GM12878 (cell line): ENCODE measurements around the gene RPS6KA2. TPM values are rescaled to one million over a fixed set of nuclear protein-coding genes. Genes with fewer than 3 reads are reported as not detected.

Source experiments
- CREM ChIP-seq: IDR thresholded peaks from 2 replicates; pipeline ENCODE4 v1.6.1; 2014; ENCODE audit warnings: antibody characterized with exemption, low read depth
- HDGF ChIP-seq: fragments of 450-650 bp; IDR thresholded peaks from 2 replicates; pipeline ENCODE4 v1.6.1; 2016; ENCODE audit warnings: antibody characterized with exemption
- IRF4 ChIP-seq: IDR thresholded peaks from 2 replicates; pipeline ENCODE4 v1.6.1; 2011; ENCODE audit warnings: low read depth, low read length
- JUNB ChIP-seq: IDR thresholded peaks from 2 replicates; pipeline ENCODE4 v1.6.1; 2016; ENCODE audit warnings: antibody characterized with exemption, mild to moderate bottlenecking
- NFXL1 ChIP-seq: fragments of 450-650 bp; IDR thresholded peaks from 2 replicates; pipeline ENCODE4 v1.6.1; 2017; ENCODE audit warnings: antibody characterized with exemption, mild to moderate bottlenecking, borderline replicate concordance
- POLR2AphosphoS2 ChIP-seq: IDR thresholded peaks from 2 replicates; pipeline ENCODE4 v1.6.1; 2011; ENCODE audit warnings: low read depth, mild to moderate bottlenecking, low read length, improper control_type of control experiment, moderate library complexity
- SRF ChIP-seq, 2 experiments: IDR thresholded peaks; 2 replicates each; pipeline ENCODE4 v1.6.1; 2011; ENCODE audit warnings: low read depth in 2 of 2, low read length in 2 of 2, mild to moderate bottlenecking in 1 of 2, moderate library complexity in 1 of 2
- ZNF217 ChIP-seq: fragments of 450-650 bp; IDR thresholded peaks from 2 replicates; pipeline ENCODE4 v1.6.1; 2017; ENCODE audit warnings: antibody characterized with exemption, mild to moderate bottlenecking
- ZNF274 ChIP-seq: IDR thresholded peaks from one replicate; pipeline ENCODE4 v1.8.0; 2011; ENCODE audit not compliant: insufficient read length, insufficient read depth
- polyA plus RNA-seq, 11 experiments: library from polyadenylated mRNA; depleted of rRNA in 4 of 11; unstranded in 6 of 11; stranded (reverse) in 5 of 11; fragments of >200 nt; fragmentation: Nextera tagmentation in 4 of 11; fragmentation: Illumina TruSeq in 1 of 11; extraction: Ambion mirVana in 4 of 11; extraction: Trizol in 1 of 11; gene quantifications; 1 replicate in 1 of 11; 2 replicates in 10 of 11; pipeline versions ENCODE4 v1.2.1 to v1.2.3, GENCODE V29; 2011 to 2016; ENCODE audit warnings: inconsistent platforms in 2 of 11, missing spikeins in 2 of 11, low read depth in 1 of 11
- total RNA-seq, 4 experiments: library from RNA; depleted of rRNA in 3 of 4; stranded (reverse); fragments of >200 nt in 3 of 4; fragmentation: Illumina TruSeq in 1 of 4; extraction: Trizol in 1 of 4; gene quantifications; 2 replicates each; pipeline versions ENCODE4 v1.2.1 to v1.2.3, GENCODE V29; 2013 to 2021
- TF ChIP-seq, protein P1 (sequence below): fragments of 450-650 bp; IDR thresholded peaks from 2 replicates; pipeline ENCODE4 v1.6.1; 2017; ENCODE audit warnings: antibody characterized with exemption, mild to moderate bottlenecking, moderate library complexity
- TF ChIP-seq, protein P2 (sequence below): fragments of 450-650 bp; IDR thresholded peaks from 2 replicates; pipeline ENCODE4 v1.6.1; 2018; ENCODE audit warnings: mild to moderate bottlenecking, low read depth, moderate library complexity; ENCODE audit not compliant: partially characterized antibody
- TF ChIP-seq, protein P3 (sequence below): IDR thresholded peaks from 2 replicates; pipeline ENCODE4 v1.6.1; 2012; ENCODE audit warnings: low read length, inconsistent platforms
- TF ChIP-seq, protein P4 (sequence below): fragments of 450-650 bp; IDR thresholded peaks from 2 replicates; pipeline ENCODE4 v1.6.1; 2017; ENCODE audit warnings: mild to moderate bottlenecking, moderate library complexity
- TF ChIP-seq, protein P5 (sequence below): fragments of 450-650 bp; IDR thresholded peaks from 2 replicates; pipeline ENCODE4 v1.6.1; 2017; ENCODE audit warnings: mild to moderate bottlenecking
- TF ChIP-seq, protein P6 (sequence below), 3 experiments: IDR thresholded peaks in 2 of 3; conservative IDR thresholded peaks in 1 of 3; 2 replicates each; pipeline ENCODE4 v1.5.1; 2011; ENCODE audit warnings: low read depth in 3 of 3, low read length in 3 of 3, mild to moderate bottlenecking in 3 of 3, control low read depth in 2 of 3, moderate library complexity in 2 of 3, inconsistent platforms in 1 of 3, mixed read lengths in 1 of 3; ENCODE audit not compliant: control insufficient read depth in 2 of 3, insufficient read depth in 1 of 3; ENCODE audit errors: extremely low read depth in 1 of 3

Gene RPS6KA2
- total and polyA plus RNA-seq, 10 of the 15 experiments (the other 5 are each of a cell fraction or from before 2014, with no cell fraction given) = 0.02 to 1.0 (median 0.22) TPM; not detected in 1

DNA sequence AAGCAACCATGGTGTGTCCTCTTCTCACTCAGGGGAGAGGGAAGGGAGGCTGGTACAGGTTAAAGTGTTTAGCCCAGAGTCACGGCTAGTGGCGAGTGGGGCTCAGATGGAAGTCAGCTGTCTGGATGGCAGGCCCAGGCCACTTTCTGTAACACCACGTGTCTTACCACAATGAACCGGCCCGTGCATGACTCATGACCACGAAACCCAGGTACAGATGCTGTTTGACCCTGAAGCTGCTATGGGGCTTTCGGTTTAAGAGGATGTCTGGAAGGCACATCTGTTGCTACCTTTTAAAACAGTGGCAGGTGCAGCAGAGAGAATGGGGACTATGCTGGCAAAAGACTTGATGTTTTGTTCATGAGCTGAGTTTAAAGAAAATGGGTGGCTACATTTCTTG lies 207.8 kb downstream of the RPS6KA2 start (continued):
- TF ChIP-seq, protein P1, sequence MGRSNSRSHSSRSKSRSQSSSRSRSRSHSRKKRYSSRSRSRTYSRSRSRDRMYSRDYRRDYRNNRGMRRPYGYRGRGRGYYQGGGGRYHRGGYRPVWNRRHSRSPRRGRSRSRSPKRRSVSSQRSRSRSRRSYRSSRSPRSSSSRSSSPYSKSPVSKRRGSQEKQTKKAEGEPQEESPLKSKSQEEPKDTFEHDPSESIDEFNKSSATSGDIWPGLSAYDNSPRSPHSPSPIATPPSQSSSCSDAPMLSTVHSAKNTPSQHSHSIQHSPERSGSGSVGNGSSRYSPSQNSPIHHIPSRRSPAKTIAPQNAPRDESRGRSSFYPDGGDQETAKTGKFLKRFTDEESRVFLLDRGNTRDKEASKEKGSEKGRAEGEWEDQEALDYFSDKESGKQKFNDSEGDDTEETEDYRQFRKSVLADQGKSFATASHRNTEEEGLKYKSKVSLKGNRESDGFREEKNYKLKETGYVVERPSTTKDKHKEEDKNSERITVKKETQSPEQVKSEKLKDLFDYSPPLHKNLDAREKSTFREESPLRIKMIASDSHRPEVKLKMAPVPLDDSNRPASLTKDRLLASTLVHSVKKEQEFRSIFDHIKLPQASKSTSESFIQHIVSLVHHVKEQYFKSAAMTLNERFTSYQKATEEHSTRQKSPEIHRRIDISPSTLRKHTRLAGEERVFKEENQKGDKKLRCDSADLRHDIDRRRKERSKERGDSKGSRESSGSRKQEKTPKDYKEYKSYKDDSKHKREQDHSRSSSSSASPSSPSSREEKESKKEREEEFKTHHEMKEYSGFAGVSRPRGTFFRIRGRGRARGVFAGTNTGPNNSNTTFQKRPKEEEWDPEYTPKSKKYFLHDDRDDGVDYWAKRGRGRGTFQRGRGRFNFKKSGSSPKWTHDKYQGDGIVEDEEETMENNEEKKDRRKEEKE = no peak
- TF ChIP-seq JUNB (peak; percentile 11; the same call in 1 of the 2 replicates), ZNF217 (no peak), IRF4 (no peak), HDGF (no peak), NFXL1 (no peak), ZNF274 (no peak), POLR2AphosphoS2 (no peak), SRF (IDR thresholded peaks at IDR 0.05; ENCODE audit: low read depth in 2 of 2, low read length in 2 of 2) (no peak), CREM (no peak)
- TF ChIP-seq, protein P2, sequence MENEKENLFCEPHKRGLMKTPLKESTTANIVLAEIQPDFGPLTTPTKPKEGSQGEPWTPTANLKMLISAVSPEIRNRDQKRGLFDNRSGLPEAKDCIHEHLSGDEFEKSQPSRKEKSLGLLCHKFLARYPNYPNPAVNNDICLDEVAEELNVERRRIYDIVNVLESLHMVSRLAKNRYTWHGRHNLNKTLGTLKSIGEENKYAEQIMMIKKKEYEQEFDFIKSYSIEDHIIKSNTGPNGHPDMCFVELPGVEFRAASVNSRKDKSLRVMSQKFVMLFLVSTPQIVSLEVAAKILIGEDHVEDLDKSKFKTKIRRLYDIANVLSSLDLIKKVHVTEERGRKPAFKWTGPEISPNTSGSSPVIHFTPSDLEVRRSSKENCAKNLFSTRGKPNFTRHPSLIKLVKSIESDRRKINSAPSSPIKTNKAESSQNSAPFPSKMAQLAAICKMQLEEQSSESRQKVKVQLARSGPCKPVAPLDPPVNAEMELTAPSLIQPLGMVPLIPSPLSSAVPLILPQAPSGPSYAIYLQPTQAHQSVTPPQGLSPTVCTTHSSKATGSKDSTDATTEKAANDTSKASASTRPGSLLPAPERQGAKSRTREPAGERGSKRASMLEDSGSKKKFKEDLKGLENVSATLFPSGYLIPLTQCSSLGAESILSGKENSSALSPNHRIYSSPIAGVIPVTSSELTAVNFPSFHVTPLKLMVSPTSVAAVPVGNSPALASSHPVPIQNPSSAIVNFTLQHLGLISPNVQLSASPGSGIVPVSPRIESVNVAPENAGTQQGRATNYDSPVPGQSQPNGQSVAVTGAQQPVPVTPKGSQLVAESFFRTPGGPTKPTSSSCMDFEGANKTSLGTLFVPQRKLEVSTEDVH = no peak
- TF ChIP-seq, protein P3, sequence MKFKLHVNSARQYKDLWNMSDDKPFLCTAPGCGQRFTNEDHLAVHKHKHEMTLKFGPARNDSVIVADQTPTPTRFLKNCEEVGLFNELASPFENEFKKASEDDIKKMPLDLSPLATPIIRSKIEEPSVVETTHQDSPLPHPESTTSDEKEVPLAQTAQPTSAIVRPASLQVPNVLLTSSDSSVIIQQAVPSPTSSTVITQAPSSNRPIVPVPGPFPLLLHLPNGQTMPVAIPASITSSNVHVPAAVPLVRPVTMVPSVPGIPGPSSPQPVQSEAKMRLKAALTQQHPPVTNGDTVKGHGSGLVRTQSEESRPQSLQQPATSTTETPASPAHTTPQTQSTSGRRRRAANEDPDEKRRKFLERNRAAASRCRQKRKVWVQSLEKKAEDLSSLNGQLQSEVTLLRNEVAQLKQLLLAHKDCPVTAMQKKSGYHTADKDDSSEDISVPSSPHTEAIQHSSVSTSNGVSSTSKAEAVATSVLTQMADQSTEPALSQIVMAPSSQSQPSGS = 0 out of 2 replicates have a peak, but pooled peaks have one; percentile 27
- TF ChIP-seq, protein P4, sequence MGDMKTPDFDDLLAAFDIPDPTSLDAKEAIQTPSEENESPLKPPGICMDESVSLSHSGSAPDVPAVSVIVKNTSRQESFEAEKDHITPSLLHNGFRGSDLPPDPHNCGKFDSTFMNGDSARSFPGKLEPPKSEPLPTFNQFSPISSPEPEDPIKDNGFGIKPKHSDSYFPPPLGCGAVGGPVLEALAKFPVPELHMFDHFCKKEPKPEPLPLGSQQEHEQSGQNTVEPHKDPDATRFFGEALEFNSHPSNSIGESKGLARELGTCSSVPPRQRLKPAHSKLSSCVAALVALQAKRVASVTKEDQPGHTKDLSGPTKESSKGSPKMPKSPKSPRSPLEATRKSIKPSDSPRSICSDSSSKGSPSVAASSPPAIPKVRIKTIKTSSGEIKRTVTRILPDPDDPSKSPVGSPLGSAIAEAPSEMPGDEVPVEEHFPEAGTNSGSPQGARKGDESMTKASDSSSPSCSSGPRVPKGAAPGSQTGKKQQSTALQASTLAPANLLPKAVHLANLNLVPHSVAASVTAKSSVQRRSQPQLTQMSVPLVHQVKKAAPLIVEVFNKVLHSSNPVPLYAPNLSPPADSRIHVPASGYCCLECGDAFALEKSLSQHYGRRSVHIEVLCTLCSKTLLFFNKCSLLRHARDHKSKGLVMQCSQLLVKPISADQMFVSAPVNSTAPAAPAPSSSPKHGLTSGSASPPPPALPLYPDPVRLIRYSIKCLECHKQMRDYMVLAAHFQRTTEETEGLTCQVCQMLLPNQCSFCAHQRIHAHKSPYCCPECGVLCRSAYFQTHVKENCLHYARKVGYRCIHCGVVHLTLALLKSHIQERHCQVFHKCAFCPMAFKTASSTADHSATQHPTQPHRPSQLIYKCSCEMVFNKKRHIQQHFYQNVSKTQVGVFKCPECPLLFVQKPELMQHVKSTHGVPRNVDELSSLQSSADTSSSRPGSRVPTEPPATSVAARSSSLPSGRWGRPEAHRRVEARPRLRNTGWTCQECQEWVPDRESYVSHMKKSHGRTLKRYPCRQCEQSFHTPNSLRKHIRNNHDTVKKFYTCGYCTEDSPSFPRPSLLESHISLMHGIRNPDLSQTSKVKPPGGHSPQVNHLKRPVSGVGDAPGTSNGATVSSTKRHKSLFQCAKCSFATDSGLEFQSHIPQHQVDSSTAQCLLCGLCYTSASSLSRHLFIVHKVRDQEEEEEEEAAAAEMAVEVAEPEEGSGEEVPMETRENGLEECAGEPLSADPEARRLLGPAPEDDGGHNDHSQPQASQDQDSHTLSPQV = no peak
- TF ChIP-seq, protein P5, sequence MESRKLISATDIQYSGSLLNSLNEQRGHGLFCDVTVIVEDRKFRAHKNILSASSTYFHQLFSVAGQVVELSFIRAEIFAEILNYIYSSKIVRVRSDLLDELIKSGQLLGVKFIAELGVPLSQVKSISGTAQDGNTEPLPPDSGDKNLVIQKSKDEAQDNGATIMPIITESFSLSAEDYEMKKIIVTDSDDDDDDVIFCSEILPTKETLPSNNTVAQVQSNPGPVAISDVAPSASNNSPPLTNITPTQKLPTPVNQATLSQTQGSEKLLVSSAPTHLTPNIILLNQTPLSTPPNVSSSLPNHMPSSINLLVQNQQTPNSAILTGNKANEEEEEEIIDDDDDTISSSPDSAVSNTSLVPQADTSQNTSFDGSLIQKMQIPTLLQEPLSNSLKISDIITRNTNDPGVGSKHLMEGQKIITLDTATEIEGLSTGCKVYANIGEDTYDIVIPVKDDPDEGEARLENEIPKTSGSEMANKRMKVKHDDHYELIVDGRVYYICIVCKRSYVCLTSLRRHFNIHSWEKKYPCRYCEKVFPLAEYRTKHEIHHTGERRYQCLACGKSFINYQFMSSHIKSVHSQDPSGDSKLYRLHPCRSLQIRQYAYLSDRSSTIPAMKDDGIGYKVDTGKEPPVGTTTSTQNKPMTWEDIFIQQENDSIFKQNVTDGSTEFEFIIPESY = no peak
- TF ChIP-seq, protein P6, sequence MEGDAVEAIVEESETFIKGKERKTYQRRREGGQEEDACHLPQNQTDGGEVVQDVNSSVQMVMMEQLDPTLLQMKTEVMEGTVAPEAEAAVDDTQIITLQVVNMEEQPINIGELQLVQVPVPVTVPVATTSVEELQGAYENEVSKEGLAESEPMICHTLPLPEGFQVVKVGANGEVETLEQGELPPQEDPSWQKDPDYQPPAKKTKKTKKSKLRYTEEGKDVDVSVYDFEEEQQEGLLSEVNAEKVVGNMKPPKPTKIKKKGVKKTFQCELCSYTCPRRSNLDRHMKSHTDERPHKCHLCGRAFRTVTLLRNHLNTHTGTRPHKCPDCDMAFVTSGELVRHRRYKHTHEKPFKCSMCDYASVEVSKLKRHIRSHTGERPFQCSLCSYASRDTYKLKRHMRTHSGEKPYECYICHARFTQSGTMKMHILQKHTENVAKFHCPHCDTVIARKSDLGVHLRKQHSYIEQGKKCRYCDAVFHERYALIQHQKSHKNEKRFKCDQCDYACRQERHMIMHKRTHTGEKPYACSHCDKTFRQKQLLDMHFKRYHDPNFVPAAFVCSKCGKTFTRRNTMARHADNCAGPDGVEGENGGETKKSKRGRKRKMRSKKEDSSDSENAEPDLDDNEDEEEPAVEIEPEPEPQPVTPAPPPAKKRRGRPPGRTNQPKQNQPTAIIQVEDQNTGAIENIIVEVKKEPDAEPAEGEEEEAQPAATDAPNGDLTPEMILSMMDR (IDR thresholded peaks at IDR 0.05 in 2 of 3, conservative IDR thresholded peaks at IDR 0.05 in 1 of 3; ENCODE audit: control insufficient read depth in 2 of 3, extremely low read depth in 1 of 3, insufficient read depth in 1 of 3, low read depth in 3 of 3, low read length in 3 of 3) = no peak
